ENCODE results near the gene MYH16. TPM values are rescaled to one million over a fixed set of nuclear protein-coding genes. Genes with fewer than 3 reads are reported as not detected.
"Not testable (repeated sequence)": the region's sequence is repeated elsewhere in the genome, so short reads cannot be mapped to it uniquely, and the experiment has no call there.

Gene MYH16
- total RNA-seq, 1 donor = not detected

- no peak for DNase-seq (ENCODE audit: low read depth)
- TF ChIP-seq CTCF (IDR thresholded peaks at IDR 0.05; ENCODE audit: insufficient read depth, low read depth, low read length) = no peak
- H3K4me3 ChIP-seq (ENCODE audit: low read depth, low read length) = no peak overlapping the region
Observed at GRCh38 chr7:99355098-99355497, 82.5 kb downstream of the MYH16 start.

GRCh38 chr7:99357701-99358490 lies 85.3 kb downstream of the MYH16 start:
- no peak overlapping the region for H3K4me3 ChIP-seq (ENCODE audit: low read depth, low read length)
- no peak for TF ChIP-seq CTCF (IDR thresholded peaks at IDR 0.05; ENCODE audit: insufficient read depth, low read depth, low read length)
- DNase-seq (ENCODE audit: low read depth) = no peak

- DNase-seq (ENCODE audit: low read depth); H3K4me3 ChIP-seq (ENCODE audit: low read depth, low read length): not testable (repeated sequence)
Observed at GRCh38 chr7:99358521-99358920, 85.9 kb downstream of the MYH16 start.

GRCh38 chr7:99359465-99360154 lies 87.0 kb downstream of the MYH16 start:
- DNase-seq (ENCODE audit: low read depth) = no peak
- TF ChIP-seq CTCF (IDR thresholded peaks at IDR 0.05; ENCODE audit: insufficient read depth, low read depth, low read length) = no peak
- H3K4me3 ChIP-seq (ENCODE audit: low read depth, low read length) = no peak overlapping the region

Other genes with a start within 250 kb of the MYH16 start
- 28.7 and 29.8 TPM in 2 replicates for gene SMURF1, start 128.7 kb upstream of the MYH16 start, total RNA-seq
- not detected in 2 replicates for gene KPNA7, start 64.7 kb upstream of the MYH16 start, total RNA-seq
- 158 and 160 TPM in 2 replicates for gene ARPC1A, start 53.1 kb downstream of the MYH16 start, total RNA-seq
- gene ARPC1B, start 101.9 kb downstream of the MYH16 start, total RNA-seq = 186 and 241 TPM in 2 replicates
- gene PDAP1, start 135.8 kb downstream of the MYH16 start, total RNA-seq = 34.5 and 38.0 TPM in 2 replicates
- 101 and 170 TPM in 2 replicates for gene BUD31, start 136.1 kb downstream of the MYH16 start, total RNA-seq
- 7.7 and 8.2 TPM in 2 replicates for gene PTCD1, start 166.0 kb downstream of the MYH16 start, total RNA-seq
- gene CPSF4, start 166.1 kb downstream of the MYH16 start, total RNA-seq = 33.8 and 38.4 TPM in 2 replicates
- 190 and 573 TPM in 2 replicates for gene ATP5MF, start 193.3 kb downstream of the MYH16 start, total RNA-seq
- 9.3 and 11.7 TPM in 2 replicates for gene ZNF789, start 200.1 kb downstream of the MYH16 start, total RNA-seq
- 22.5 and 30.2 TPM in 2 replicates for gene ZNF394, start 227.4 kb downstream of the MYH16 start, total RNA-seq
- gene ZKSCAN5, start 231.8 kb downstream of the MYH16 start, total RNA-seq = 11.6 and 17.7 TPM in 2 replicates